Muscle layer of duodenum (tissue), 2 donors: ENCODE data around the gene RHOT2.
A peak's percentile ranks its signal among the peaks of the same experiment; 100 is the strongest.
"Not testable (repeated sequence)": the region's sequence is repeated elsewhere in the genome, so short reads cannot be mapped to it uniquely, and the experiment has no call there.

ENCODE experiments used
- H3K27ac ChIP-seq: one replicate; pipeline ENCODE4 v1.7.0; 2013; ENCODE audit warnings: mild to moderate bottlenecking, low read length
- H3K27me3 ChIP-seq: one replicate; pipeline ENCODE4 v1.7.0; 2013; ENCODE audit warnings: low read depth, mild to moderate bottlenecking, control low read depth, low read length
- H3K36me3 ChIP-seq, 2 donors: one replicate each; pipeline ENCODE4 v1.7.0; 2013; ENCODE audit warnings: low read length in 2 of 2, control low read depth in 1 of 2, mild to moderate bottlenecking in 1 of 2; ENCODE audit not compliant: insufficient read depth in 2 of 2, control insufficient read depth in 1 of 2
- H3K4me1 ChIP-seq, 2 donors: one replicate each; pipeline ENCODE4 v1.7.0; 2013; ENCODE audit warnings: low read length in 2 of 2, mild to moderate bottlenecking in 2 of 2, control low read depth in 1 of 2, moderate library complexity in 1 of 2; ENCODE audit not compliant: insufficient read depth in 2 of 2, control insufficient read depth in 1 of 2
- H3K4me3 ChIP-seq, 2 donors: one replicate each; pipeline ENCODE4 v1.7.0; 2013; ENCODE audit warnings: low read length in 2 of 2, low read depth in 1 of 2, mild to moderate bottlenecking in 1 of 2
- H3K9me3 ChIP-seq, 2 donors: one replicate each; pipeline ENCODE4 v1.7.0; 2013; ENCODE audit warnings: low read length in 2 of 2, control low read depth in 1 of 2, mild to moderate bottlenecking in 1 of 2; ENCODE audit not compliant: control insufficient read depth in 1 of 2
- donor health status: healthy.

RHOT2 gene

GRCh38 chr16:709566-710499 is 41.9 kb downstream of the RHOT2 start:
- Histone ChIP-seq H3K9me3 (no peaks in the 10 kb centered on the region), H3K36me3 (no peaks in the 10 kb centered on the region), H3K27ac (no peak overlapping the region), H3K4me3 (no peak overlapping the region), H3K27me3 (peaks cover 47% of the 10 kb centered on the region), H3K4me1 (peaks cover 0 to 24% of the 10 kb centered on the region in 2 donors)

DNA sequence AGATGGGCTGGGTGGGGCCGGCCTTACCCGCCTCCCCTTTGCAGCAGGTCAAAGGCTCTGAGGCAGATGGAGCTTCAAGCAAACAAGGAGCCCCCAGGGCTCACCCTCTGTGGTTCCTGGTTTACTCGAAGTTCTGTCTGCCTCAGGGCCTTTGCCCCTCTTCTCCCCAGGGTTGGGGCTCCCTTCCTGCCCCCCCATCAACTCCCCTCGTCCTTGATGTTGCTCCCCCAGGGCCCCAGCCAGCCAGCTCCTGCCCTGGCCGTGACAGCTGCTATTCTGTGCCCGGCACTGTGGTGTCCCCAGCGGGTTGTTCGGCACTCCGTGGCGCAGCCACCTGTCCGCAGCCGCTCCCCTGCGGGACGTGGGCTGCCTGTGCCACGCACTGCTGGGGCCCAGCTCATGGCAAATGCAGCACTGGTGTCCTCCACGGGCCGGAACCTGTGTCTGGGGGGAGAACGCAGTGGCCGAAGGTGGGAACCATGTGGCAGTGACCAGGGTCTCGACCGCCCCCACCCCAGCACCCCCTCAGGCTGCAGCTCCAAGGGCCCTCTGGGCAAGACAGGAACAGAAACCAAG is 42.7 kb downstream of the RHOT2 start:
- Histone ChIP-seq H3K27me3 (peaks cover 47% of the 10 kb centered on the region), H3K9me3 (no peaks in the 10 kb centered on the region), H3K27ac (no peak overlapping the region), H3K36me3 (no peaks in the 10 kb centered on the region), H3K4me1 (peaks cover 0 to 25% of the 10 kb centered on the region in 2 donors), H3K4me3 (no peak overlapping the region)

DNA sequence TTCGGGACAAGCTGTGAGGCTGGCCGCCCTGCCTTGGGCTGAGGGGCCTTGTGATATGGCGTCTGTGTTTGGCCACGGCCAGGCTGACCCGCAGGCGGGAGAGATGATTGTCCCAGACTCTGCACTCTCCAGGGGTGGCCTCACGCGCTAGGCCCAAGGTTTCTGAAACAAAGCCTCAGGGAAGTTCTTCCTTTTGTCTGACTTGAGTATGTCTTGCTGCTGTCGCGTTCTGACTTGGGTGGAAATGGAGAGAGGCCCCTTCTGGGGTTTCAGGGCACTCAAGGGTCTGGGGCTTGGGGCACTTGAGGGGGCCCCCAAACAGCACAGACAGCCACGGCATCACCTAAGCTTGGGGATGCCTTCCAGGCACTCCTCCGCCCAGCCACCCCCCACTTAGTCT is 43.2 kb downstream of the RHOT2 start:
- Histone ChIP-seq H3K4me3 (no peak overlapping the region), H3K27me3 (peaks cover 47% of the 10 kb centered on the region)

DNA sequence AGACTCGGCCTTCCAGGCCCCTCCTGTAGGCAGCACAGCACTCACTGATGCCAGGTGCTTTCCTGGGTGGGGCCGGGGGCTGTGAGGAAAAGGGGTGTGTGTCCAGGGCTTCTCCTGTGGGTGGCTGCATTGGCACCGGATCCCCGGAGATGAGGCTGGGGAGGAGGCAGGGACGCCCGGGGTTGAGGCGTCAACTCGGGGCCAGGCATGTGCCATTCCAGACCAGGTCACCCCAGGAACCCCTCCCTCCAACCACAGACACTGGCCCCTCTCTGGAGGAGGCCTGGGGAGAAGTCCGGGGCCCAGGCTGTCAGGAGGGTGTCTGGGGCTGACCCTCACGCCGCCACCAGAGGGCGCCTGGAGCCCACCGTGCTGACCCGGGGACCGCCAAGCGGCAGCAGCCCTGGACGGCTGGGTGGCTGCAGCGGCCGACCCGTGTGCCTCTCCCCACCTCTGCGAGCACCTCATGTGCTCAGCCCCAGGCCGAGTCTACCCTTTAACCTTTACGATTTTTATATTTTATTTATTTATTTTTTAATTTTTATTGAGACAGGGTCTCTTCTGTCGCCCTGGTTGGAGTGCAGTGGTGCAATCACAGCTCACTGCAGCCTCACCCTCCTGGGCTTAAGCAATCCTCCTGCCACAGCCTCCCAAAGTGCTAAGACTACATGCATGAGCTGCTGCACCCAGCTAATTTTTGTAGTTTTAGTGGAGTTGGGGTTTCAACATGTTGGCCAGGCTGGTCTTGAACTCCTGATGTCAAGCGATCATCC is 43.8 kb downstream of the RHOT2 start:
- peaks cover 0 to 28% of the 10 kb centered on the region in 2 donors for H3K4me1 ChIP-seq
- H3K27ac ChIP-seq = no peak overlapping the region
- H3K27me3 ChIP-seq = peaks cover 43% of the 10 kb centered on the region
- H3K4me3 ChIP-seq = no peak overlapping the region
- no peaks in the 10 kb centered on the region for H3K36me3 ChIP-seq
- H3K9me3 ChIP-seq = no peaks in the 10 kb centered on the region

More for the DNA sequence above, 43.2 kb downstream of the RHOT2 start:
- Histone ChIP-seq H3K9me3 (no peaks in the 10 kb centered on the region), H3K4me1 (peaks cover 0 to 27% of the 10 kb centered on the region in 2 donors), H3K36me3 (no peaks in the 10 kb centered on the region), H3K27ac (no peak overlapping the region)

- H3K27ac ChIP-seq, H3K4me3 ChIP-seq: not testable (repeated sequence)
- peaks cover 0 to 34% of the 10 kb centered on the region in 2 donors for H3K4me1 ChIP-seq
Measured at GRCh38 chr16:712740-713250, 44.9 kb downstream of the RHOT2 start.

DNA sequence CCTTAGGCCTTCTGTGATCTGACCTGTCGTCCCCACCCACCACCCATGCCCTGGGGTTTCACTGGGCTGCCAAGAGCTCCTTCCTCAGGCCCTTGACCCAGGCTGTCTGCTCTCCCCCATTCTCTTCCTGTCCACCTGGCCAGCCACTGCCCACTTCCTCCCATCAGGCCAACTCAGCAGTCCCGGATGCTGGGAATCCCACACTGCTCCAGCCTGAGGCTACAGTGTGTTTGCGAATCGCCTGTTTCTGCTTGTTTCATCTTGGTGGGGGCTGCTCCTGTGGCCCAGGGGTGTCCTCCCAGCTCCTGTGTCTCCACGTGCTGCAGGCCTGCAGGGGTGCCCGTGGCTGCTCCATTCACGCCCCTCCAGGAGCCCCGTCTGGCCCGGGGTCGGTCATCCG is 46.1 kb downstream of the RHOT2 start:
- Histone ChIP-seq H3K4me3 (peak overlapping the region in 1 of 2 donors; percentile 48), H3K36me3 (no peaks in the 10 kb centered on the region), H3K4me1 (peaks cover 3 to 42% of the 10 kb centered on the region in 2 donors), H3K27ac (no peak overlapping the region), H3K9me3 (no peaks in the 10 kb centered on the region), H3K27me3 (peaks cover 23% of the 10 kb centered on the region)

More at GRCh38 chr16:712740-713250, 44.9 kb downstream of the RHOT2 start:
- H3K27me3 ChIP-seq = peaks cover 36% of the 10 kb centered on the region
- not testable (repeated sequence) for H3K9me3 ChIP-seq, H3K36me3 ChIP-seq

- Histone ChIP-seq H3K9me3 (no peaks in the 10 kb centered on the region), H3K36me3 (no peaks in the 10 kb centered on the region), H3K4me1 (peaks cover 4 to 47% of the 10 kb centered on the region in 2 donors), H3K27me3 (peaks cover 16% of the 10 kb centered on the region), H3K4me3 (peak within 1 kb of the TSS in 1 of 2 donors; percentile 81), H3K27ac (no peak within 1 kb of the TSS)
Measured at GRCh38 chr16:714558-715476, 46.9 kb downstream of the RHOT2 start, which contains the start of gene METRN. Gene METRN, plus strand, starts transcription at chr16:715118. Its CDS starts 172 bp downstream, at chr16:715290.

DNA sequence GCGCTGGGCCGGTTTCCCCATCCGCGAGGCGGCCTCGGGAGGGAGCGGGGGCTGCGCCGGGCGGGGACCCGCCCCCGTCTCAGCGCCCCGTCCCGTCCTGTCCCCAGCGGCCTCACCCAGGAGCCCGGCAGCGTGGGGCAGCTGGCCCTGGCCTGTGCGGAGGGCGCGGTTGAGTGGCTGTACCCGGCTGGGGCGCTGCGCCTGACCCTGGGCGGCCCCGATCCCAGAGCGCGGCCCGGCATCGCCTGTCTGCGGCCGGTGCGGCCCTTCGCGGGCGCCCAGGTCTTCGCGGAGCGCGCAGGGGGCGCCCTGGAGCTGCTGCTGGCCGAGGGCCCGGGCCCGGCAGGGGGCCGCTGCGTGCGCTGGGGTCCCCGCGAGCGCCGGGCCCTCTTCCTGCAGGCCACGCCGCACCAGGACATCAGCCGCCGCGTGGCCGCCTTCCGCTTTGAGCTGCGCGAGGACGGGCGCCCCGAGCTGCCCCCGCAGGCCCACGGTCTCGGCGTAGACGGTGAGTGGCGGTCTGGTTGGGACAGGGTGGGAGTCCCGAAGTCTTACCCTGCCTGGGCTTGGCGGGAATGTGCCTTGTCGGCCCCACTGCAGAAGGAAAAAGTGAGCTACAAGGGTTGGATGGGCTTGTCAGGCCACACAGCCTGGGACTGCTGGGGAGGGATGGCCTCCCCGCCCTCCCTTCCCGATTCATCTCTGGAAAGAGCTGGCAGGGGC is 47.7 kb downstream of the RHOT2 start:
- H3K27me3 ChIP-seq = peaks cover 9% of the 10 kb centered on the region
- H3K27ac ChIP-seq = no peak overlapping the region
- no peaks in the 10 kb centered on the region for H3K9me3 ChIP-seq
- H3K4me1 ChIP-seq = peaks cover 9 to 51% of the 10 kb centered on the region in 2 donors
- H3K36me3 ChIP-seq = no peaks in the 10 kb centered on the region
- peak overlapping the region in 1 of 2 donors; percentile 81 for H3K4me3 ChIP-seq

DNA sequence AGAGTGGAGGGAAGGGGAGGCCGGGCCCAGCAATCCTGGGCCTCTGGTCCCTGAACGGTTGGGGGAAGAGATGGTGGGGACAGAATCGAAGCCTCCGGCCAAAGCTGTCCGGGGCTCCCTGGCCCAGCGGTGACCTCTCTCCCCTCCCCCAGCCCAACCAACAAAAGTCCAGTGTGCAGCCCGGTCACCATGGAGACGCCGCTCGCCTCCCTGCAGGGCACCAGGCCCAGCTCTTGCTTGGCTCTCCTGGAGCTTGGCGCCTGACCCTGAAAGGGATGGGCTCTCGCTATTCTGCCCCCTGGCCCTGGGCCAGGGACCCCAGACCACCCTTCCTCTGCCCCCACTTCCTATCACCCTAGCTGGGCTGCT is 48.3 kb downstream of the RHOT2 start:
- H3K27ac ChIP-seq = no peak overlapping the region
- H3K4me1 ChIP-seq = peaks cover 9 to 51% of the 10 kb centered on the region in 2 donors
- H3K36me3 ChIP-seq = no peaks in the 10 kb centered on the region
- no peaks in the 10 kb centered on the region for H3K9me3 ChIP-seq
- peak overlapping the region in 1 of 2 donors; percentile 81 for H3K4me3 ChIP-seq
- peaks cover 4% of the 10 kb centered on the region for H3K27me3 ChIP-seq
